ENCODE measurements around the gene SPATA9. TPM values are rescaled to one million over a fixed set of nuclear protein-coding genes. Genes with fewer than 3 reads are reported as not detected.

The SPATA9 gene
- total and polyA plus RNA-seq, 10 donors = 0.23 to 2.8 (median 1.1) TPM; not detected in 1

- H3K9me3 ChIP-seq = no peaks in the 10 kb centered on the region
- H3K36me3 ChIP-seq = no peaks in the 10 kb centered on the region
- intact Hi-C loops (cut with DNase I; ENCODE audit: low total_unique reads) = loop anchor here (10.0 kb wide), 1 partner anchor 107 kb away; no protein-coding TSS in a partner anchor
- H3K27ac ChIP-seq = no peak overlapping the region
- no peak overlapping the region for H3K4me3 ChIP-seq
- no peaks in the 10 kb centered on the region for H3K27me3 ChIP-seq (replicated peaks in 1 of 7)
- TF ChIP-seq, protein P1, sequence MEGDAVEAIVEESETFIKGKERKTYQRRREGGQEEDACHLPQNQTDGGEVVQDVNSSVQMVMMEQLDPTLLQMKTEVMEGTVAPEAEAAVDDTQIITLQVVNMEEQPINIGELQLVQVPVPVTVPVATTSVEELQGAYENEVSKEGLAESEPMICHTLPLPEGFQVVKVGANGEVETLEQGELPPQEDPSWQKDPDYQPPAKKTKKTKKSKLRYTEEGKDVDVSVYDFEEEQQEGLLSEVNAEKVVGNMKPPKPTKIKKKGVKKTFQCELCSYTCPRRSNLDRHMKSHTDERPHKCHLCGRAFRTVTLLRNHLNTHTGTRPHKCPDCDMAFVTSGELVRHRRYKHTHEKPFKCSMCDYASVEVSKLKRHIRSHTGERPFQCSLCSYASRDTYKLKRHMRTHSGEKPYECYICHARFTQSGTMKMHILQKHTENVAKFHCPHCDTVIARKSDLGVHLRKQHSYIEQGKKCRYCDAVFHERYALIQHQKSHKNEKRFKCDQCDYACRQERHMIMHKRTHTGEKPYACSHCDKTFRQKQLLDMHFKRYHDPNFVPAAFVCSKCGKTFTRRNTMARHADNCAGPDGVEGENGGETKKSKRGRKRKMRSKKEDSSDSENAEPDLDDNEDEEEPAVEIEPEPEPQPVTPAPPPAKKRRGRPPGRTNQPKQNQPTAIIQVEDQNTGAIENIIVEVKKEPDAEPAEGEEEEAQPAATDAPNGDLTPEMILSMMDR (IDR thresholded peaks at IDR 0.05 in 8 of 11, conservative IDR thresholded peaks at IDR 0.05 in 3 of 11) = no peak
- TF ChIP-seq POLR2AphosphoS5 (IDR thresholded peaks at IDR 0.05) = no peak
- no peak for TF ChIP-seq POLR2A (IDR thresholded peaks at IDR 0.05)
- no peak for DNase-seq
- peaks cover 0 to 24% (median 6%) of the 10 kb centered on the region in 6 donors for H3K4me1 ChIP-seq
These were observed 15.1 kb downstream of the SPATA9 start for GRCh38 chr5:95667678-95668077.

DNA sequence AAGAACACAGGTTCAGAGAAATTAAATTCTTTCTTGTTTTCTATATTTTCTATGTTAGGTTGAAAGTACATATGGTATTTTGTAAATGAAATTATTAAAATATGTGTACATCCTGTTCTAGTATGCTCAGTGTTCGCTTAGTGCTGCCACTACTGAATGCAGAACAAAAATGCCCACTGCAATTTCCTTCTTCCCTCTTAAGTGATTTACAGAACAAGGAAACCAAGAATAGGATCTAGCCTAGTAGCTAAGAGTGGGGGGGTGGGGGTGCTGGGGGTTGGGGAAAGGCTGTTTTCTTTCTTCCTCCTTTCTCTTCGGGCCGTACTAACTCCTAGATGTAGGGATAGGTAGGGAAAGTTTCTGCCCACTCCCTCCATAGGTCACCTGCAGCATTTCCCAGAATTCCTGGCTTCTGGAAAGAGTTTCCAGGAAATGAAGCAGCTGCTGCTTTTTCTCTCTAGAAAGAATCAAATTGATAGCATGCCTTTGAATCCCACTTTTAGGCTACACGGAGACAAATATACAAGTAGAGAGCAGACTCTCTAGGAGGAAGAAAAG lies 15.7 kb downstream of the SPATA9 start:
- H3K27ac ChIP-seq = no peak overlapping the region
- no peak for DNase-seq
- H3K4me3 ChIP-seq = no peak overlapping the region
- intact Hi-C loops (cut with DNase I; ENCODE audit: low total_unique reads) = loop anchor here (10.0 kb wide), 1 partner anchor 108 kb away; no protein-coding TSS in a partner anchor
- no peaks in the 10 kb centered on the region for H3K27me3 ChIP-seq (replicated peaks in 1 of 7)
- TF ChIP-seq, protein P1 (IDR thresholded peaks at IDR 0.05 in 8 of 11, conservative IDR thresholded peaks at IDR 0.05 in 3 of 11) = no peak
- TF ChIP-seq POLR2AphosphoS5 (IDR thresholded peaks at IDR 0.05) = no peak
- TF ChIP-seq POLR2A (IDR thresholded peaks at IDR 0.05) = no peak
- H3K36me3 ChIP-seq = no peaks in the 10 kb centered on the region
- H3K9me3 ChIP-seq = no peaks in the 10 kb centered on the region
- H3K4me1 ChIP-seq = peaks cover 0 to 22% (median 6%) of the 10 kb centered on the region in 6 donors
- 52 to 75% (median 61%) methylated on average over 4 of the region's 4 CpGs for WGBS, 5 donors

- no peak for DNase-seq
- Histone ChIP-seq H3K36me3 (no peaks in the 10 kb centered on the region), H3K9me3 (no peaks in the 10 kb centered on the region), H3K27ac (no peak overlapping the region), H3K4me3 (no peak overlapping the region), H3K27me3 (replicated peaks in 1 of 7) (no peaks in the 10 kb centered on the region), H3K4me1 (peaks cover 0 to 18% (median 6%) of the 10 kb centered on the region in 6 donors)
- no peak for TF ChIP-seq POLR2A (IDR thresholded peaks at IDR 0.05)
- TF ChIP-seq, protein P1 (IDR thresholded peaks at IDR 0.05 in 8 of 11, conservative IDR thresholded peaks at IDR 0.05 in 3 of 11) = peak; percentile 39 to 78 (median 71)
- no peak for TF ChIP-seq POLR2AphosphoS5 (IDR thresholded peaks at IDR 0.05)
- 14 to 28% (median 20%) methylated on average over 3 of the region's 3 CpGs for WGBS, 5 donors
- intact Hi-C loops (cut with DNase I; ENCODE audit: low total_unique reads) = loop anchor here (5.0 to 10.0 kb wide), 2 partner anchors 111 to 183 kb away; no protein-coding TSS in a partner anchor
These were observed 18.5 kb downstream of the SPATA9 start for GRCh38 chr5:95664204-95664786.

- intact Hi-C loops (cut with DNase I; ENCODE audit: low total_unique reads) = loop anchor here (5.0 to 10.0 kb wide), 2 partner anchors 112 to 184 kb away; no protein-coding TSS in a partner anchor
- H3K27me3 ChIP-seq (replicated peaks in 1 of 7) = no peaks in the 10 kb centered on the region
- H3K4me1 ChIP-seq = peaks cover 0 to 18% (median 6%) of the 10 kb centered on the region in 6 donors
- TF ChIP-seq POLR2A (IDR thresholded peaks at IDR 0.05) = no peak
- TF ChIP-seq, protein P1 (IDR thresholded peaks at IDR 0.05 in 8 of 11, conservative IDR thresholded peaks at IDR 0.05 in 3 of 11) = no peak
- no peak for TF ChIP-seq POLR2AphosphoS5 (IDR thresholded peaks at IDR 0.05)
- no peak overlapping the region for H3K27ac ChIP-seq
- no peak overlapping the region for H3K4me3 ChIP-seq
- H3K36me3 ChIP-seq = no peaks in the 10 kb centered on the region
- H3K9me3 ChIP-seq = no peaks in the 10 kb centered on the region
- DNase-seq = no peak
These were observed 19.8 kb downstream of the SPATA9 start for GRCh38 chr5:95662946-95663345.

Data from spleen (tissue), 11 donors.